COLO668 (cell line): ENCODE measurements around the gene SEC61G.

Experiments
- DNase-seq: peaks from one replicate; lab custom pipeline; 2025; ENCODE audit not compliant: unreplicated experiment; lab: John Stamatoyannopoulos, UW

SEC61G gene

DNA sequence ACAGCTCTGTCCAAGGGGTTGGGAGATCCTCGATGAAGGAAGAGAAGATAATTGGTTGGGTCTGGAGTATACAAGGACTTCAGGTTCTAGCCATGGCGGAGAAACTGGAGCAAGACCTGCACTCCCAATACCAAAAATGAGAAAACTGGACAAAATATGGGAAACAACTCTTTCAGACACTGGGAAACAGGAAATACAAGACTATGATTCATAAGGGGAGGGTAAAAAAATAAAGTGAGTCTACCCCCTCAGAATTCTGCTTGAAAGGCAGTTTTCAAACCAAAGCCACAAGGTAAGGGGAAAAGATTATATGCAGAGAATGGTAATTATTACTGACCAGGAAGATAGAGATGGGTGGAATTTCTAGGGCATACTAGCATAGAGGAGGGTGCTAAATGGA lies 10.2 kb upstream of the SEC61G start:
- no peak for DNase-seq

- DNase-seq = no peak
Measured at GRCh38 chr7:54764861-54765260, 5.8 kb upstream of the SEC61G start.

DNA sequence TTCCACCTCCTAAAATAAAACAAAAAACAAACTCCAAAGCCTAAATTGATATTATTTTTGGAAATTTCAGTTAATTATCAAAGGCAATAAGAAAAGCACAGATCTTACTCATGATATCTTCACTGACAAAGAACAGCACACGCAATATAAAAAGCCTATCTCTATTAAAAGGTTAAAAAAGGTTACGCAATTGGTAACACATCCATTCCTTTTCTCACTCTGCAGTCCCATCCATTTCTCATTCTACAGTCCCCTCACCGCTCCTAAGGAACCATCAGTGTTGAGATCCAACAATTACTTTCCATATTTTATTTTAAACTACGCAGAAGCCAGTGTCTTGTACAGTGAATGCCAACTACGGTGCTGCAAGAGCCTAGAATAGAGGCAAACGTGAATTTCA lies 1.3 kb downstream of the SEC61G start:
- no peak for DNase-seq

DNA sequence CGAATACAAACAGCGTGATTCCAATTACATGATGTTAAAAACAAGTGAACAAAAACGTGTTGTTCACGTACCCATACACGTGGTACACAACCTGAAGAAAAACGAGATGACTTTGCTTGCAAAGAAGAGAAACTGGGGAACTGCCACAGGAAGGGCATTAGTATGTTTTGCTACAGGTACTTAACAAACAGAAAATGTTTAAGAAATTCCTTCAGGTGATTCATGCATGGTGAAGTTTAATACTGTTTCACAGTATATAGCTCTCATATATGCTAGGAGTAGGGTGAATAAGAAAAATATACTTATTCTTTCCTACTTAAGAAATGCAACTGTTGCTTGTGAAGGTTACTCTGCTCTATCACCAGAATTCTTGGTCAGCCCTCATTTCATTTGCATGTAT lies 9.8 kb downstream of the SEC61G start:
- no peak for DNase-seq

GRCh38 chr7:54747234-54747633 lies 11.8 kb downstream of the SEC61G start:
- no peak for DNase-seq

GRCh38 chr7:54743580-54743979 lies 15.4 kb downstream of the SEC61G start:
- no peak for DNase-seq

DNA sequence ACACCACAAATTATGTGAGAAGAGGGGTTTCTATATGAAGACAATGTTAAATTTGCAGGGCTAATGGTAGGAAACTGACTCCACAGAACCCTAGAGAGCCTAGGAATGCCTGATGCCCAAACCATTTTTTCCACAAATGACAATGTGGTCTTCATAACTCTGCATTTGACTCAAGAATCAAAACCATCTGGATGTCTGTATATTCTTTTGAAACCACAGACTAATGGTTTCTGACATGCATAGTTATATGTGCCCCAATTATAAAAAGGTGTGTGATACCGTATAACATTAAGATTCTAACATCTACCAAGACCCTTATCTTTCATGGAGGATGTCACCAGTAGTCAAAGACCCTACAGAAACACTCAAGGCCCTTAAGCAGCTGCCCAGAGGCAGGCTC lies 20.3 kb downstream of the SEC61G start:
- no peak for DNase-seq

- DNase-seq = no peak
Measured at GRCh38 chr7:54729107-54729506, 29.9 kb downstream of the SEC61G start.

DNA sequence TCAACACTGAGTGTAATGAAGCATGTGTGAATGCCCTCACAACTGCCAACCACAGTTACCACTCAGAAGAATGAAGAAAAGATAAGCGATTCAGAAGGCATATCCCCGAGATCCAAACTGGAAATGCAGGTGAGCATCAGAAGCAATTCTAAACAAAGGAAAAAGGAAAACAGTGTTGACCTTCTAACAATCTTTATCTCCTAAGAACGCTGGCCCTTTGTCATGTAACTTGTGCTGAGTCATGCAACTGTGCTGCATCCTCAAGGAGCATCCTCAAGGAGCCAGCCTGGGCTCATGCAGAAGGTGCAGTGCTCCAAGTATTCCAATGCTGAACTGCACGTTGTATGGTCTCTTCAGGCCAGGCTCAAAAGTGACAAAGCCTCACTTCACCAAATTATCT lies 30.6 kb downstream of the SEC61G start:
- DNase-seq = no peak

GRCh38 chr7:54725255-54725654 lies 33.8 kb downstream of the SEC61G start:
- DNase-seq = no peak

DNA sequence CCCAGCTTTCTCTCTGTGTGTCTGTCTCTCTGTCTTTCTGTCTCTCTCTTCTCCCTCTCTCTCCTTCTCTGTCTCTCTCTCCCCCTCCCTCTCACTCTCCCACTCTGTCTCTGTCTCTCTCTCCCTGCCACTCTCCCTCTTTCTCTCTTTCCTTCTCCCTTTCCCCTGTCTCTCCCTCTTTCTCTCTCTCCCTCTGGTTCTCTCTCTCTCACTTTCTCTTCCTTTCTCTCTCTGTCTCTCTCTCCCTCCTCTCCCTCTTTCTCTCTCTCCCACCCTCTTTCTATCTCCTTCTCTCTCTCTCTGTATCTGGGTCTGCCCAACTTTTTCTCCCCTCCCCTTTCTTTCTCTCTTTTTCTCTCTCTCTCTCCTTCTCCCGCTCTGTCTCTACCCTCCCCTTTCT lies 36.5 kb downstream of the SEC61G start:
- DNase-seq = no peak

GRCh38 chr7:54722026-54722425 lies 37.0 kb downstream of the SEC61G start:
- DNase-seq = no peak

DNA sequence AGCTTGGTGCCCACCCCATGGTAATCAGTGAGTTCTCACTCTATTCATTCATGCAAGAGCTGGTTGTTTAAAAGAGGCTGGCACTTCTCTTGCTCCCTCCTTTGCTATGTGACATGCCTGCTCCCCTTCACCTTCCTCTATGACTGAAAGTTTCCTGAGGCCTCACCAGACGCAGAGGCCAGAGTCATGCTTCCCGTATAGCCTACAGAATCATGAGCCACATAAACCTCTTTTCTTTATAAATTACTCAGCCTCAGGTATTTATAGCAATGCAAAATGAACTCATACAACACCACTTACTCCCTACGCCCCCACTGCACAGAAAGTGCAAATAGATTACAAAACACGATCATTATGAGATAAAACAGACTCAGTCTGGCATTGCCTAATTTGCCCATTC lies 39.0 kb downstream of the SEC61G start:
- DNase-seq = no peak

GRCh38 chr7:54719425-54719824 lies 39.6 kb downstream of the SEC61G start:
- DNase-seq = no peak

GRCh38 chr7:54712820-54713219 lies 46.2 kb downstream of the SEC61G start:
- no peak for DNase-seq

DNA sequence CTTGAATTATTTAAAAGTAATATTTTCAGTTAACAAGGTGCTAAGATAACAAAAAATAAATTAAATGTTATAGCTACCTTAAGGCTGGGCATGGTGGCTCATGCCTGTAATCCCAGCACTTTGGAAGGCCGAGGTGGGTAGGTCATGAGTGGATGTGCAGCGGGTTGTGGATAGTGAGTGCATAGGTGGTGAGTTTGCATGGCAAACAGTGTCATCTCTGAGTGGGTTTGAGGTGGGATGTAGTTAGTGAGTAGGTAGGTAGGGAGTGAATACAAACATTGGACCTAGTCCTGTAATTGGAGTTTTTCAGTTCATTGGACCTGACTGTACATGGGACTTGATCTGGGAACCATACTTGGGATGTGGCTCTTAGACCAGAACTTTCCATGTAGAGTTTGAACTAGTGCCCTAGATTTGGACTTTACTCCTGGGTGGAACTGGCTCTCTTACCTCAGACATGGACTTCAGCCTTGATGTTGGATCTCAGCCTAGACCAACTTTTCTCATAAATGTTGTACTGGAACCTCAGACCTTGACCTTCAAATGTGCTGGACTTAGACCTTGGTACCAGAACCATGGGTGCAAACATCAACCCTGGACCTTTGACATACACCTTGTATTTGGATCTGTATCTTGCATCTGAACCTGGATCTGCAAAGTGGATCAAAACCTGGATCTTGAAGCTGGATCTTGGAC lies 47.0 kb downstream of the SEC61G start:
- DNase-seq = no peak

DNA sequence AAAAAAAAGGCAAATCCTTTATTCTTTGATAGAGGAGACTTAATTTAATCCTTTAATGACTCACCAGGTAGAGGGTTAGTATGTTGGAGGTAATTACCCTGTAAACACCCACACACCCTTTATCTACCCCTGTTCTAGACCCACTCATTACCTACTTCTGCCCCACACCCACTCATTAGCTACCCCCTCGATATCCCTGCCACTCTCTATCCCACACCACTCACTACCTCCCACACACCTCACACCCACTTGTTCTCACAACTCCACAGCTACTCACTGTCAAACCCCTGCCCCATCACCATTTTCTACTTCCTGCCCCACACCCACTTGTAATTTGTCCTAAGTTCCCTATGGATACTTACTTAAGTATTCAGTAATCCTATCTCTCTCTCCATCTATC lies 49.7 kb downstream of the SEC61G start:
- DNase-seq = no peak

DNA sequence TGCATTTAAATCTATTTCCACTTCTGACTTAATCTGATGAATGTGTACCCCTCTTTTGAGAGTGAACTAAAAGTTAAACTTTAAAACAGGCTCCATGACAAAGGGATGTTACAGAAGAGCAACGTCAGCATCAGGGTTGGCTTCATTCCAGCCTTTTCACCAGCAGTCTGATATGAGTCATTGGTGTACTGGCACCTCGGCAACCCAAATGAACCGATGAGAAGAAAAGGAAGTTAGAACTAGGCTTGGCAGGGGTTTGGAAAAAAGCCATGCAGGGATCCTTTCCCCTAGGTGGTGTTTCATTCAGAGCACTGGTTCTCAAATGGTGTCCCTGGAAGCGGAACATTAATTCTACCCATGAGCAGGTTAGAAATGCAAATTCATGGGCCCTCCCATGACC lies 53.6 kb downstream of the SEC61G start:
- DNase-seq = peak; percentile 8

- DNase-seq = no peak
Measured at GRCh38 chr7:54704851-54705250, 54.2 kb downstream of the SEC61G start.
